GM19023 (cell line): ENCODE results near the gene PGAM1.
"Not testable (repeated sequence)": the region's sequence is repeated elsewhere in the genome, so short reads cannot be mapped to it uniquely, and the experiment has no call there.

Experiments used
- ATAC-seq: cut with Tn5 transposase; IDR thresholded peaks from one replicate; pipeline ENCODE4 v1.9.1; 2021; ENCODE audit warnings: mild to moderate bottlenecking, moderate library complexity; ENCODE audit not compliant: unreplicated experiment

The PGAM1 gene

DNA sequence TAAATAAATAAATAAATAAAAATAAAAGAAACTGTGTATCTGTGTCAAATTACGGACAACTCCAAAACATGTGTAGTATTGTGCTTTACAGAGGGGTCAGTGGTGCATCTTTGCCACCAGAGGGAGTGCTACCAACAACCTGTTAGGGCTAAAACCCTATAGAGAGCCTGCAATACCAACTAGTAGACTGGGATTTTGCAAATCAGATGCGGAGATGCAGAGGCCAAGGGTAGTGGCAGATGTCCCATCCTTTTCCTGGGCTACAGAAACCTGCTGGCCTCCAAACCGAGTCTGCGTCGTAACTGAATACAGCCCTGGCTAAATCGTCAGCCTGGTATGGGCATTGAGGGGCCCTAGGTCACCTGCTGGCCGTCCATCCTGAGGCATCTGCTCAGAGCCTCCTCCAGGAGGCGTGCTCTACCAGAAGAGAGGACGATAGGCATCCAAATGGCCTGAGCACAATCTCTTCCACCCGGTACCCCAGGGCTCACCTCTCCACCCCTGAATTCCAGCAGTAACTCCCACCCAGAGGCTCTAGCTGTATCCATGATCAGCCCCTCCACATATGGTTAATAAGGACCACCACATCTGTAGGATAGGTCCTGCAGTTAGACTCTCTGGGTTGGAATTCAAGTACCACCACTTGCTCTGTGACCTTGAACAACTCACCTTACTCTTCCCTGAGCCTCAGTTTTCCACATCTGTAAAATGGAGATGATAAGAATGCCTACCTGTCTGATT is 18.6 kb upstream of the PGAM1 start:
- peak; percentile 95 for ATAC-seq

DNA sequence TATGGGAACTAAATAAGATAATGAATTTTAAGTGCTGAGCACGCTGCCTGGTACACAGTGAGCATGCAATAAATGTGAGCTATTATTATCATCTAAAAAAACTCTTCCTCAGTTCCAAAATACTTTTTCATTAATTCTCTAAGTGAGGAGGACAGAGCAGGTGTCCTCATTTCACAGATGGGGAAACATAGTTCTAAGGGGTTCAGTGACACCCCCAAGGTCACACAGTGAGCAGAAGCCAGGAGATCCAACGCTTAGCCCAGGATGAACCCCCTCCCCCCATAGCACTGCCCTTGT is 18.1 kb upstream of the PGAM1 start:
- ATAC-seq = no peak

DNA sequence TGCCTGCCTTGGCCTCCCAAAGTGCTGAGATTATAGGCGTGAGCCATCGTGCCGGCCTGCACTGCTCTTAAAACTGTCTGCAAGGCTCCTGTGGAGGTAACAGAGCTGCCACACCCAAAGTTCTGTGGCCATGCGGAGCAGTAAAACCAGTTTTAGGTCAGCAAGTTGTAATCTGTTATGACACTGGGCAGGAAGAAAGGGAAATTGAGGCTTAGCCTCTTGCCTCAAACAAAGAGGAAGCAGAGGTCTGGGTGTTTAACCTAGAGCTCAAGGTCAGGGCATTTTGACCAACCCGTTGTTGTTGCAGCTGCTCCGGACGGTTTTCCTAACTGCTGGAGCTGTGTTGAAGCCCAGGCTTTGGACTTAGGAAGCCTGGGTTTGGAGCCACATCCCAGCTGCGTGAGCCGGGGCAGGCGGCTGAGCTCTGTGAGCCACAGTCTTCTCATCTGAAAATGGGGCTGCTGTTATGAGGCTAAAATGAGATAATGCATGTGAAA is 17.4 kb upstream of the PGAM1 start:
- no peak for ATAC-seq

DNA sequence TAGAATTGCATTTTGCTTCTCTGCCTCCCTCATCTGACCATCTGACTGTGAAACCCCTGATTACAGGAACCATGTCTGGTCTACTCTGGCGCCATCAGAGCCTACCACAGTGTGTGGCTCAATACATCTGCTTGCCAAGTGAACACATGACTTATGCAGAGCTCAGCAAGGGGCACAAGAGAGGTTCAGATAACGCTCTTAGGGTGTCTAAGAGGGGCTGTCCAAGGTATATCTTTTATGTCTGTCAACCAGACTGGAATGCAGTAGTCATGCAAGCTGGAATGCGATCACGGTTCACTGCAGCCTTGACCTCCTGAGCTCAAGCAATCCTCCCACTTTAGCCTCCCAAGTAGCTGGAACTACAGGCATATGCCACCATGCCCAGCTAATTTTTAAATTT is 14.6 kb upstream of the PGAM1 start:
- no peak for ATAC-seq

DNA sequence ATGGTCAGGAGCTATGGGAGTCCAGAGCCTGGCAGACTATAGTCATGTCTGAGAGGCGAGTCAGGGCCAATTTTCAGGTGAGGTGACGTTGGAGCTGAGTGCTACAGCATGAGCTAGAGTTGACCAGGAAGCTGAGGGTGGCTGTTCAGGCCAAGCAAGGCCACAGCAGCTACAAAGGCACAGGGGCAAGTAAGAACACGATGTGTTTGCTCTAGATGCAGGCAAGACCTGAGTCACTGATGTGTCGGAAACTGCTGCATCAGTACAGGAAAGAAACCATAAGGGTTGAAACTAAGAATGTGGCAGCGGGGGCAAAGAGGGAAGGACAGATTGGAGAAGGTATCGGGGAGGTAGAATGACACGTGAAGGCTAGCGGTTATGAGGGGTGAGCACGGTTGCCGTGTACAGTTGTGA is 13.1 kb upstream of the PGAM1 start:
- no peak for ATAC-seq

DNA sequence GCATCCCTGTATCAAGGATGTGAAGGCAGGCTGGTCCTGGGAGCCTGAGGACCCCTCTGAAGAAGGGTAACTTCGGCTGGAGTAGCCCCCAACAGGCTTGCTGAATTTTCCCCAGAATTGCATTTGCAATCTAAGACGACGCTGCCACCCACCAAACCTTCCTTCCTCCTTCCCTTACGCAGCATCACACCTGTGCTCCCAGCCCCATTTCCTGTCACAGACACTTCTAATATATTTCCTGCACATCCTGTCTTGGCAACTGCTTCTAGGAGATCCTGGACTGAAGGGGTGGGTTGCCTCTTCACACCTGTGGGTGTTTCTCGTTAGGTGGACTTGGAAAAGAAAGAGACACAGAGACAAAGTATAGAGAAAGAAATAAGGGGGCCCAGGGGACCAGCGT is 9.4 kb upstream of the PGAM1 start:
- no peak for ATAC-seq

DNA sequence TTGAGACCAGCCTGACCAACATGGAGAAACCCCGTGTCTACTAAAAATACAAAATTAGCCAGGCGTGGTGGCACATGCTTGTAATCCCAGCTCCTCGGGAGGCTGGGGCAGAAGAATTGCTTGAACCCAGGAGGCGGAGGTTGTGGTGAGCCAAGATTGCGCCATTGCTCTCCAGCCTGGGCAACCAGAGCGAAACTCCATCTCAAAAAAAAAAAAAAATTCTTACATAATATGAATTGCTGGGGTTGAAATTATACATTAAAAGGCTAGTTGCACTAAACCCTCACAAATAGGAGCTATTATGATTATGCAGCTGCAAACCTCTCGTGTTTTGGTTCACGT is 2.3 kb upstream of the PGAM1 start:
- ATAC-seq = not testable (repeated sequence)

DNA sequence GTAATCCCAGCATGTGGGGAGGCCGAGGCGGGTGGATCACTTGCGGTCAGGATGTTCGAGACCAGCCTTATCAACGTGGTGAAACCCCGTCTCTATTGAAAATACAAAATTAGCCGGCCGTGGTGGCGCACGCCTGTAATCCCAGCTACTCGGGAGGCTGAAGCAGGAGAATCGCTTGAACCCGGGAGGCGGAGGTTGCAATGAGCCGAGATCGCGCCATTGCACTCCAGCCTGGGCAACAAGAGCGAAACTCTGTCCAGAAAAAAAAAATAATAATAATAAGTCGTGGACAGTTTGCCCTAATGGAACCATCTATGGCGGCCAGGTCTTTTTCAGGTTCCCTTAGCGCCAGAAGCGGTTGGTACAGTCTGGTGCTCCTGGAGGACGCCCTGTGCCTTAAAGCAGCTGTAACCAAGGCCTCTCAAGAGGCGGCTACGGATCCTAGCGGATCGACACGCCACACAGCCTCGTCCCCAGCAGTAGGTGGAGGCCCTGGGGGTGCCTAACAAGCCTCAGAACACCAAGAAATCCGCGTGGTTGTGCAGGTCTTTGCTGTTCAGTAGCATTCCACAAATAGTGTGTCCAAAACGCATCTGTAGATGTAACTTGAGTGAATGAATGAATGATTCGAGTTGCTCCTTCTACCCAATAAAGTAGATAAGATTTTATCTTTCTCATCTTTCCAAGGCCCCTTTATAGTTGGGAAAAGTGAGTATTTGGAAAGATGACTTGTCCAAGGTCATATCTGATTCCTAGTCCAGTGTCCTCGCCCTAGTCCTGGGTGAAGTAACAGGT is 982 bp downstream of the PGAM1 start:
- ATAC-seq = no peak

DNA sequence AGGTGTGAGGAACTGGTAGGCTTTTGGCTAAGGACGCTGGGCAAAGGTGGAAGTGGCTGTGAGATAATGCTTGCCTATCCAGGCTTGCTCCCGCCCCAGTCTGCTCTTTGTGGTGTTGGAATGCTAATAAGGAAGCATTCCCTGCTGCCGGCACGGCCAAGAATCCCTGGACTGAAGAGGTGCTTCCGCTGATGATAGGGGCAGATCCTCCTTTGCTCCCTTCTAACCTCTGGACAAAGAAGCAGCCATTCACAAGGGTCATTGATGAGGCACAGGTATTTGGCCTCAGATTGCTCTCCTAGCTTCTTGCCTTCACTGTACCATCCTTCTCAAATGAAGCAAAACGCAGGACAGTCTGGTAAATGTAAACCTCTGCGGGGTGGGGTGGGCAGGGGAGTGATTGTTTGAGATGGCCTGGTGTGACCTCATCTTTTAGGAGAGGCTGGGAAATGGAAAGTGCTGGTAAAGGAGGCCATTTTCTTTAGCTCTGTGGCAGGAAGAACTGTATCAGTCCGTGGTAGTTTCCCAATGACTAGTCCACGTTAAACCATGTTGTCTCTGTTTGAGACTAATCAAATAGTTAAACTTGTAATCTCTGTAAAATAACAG is 1.7 kb downstream of the PGAM1 start:
- ATAC-seq = no peak

DNA sequence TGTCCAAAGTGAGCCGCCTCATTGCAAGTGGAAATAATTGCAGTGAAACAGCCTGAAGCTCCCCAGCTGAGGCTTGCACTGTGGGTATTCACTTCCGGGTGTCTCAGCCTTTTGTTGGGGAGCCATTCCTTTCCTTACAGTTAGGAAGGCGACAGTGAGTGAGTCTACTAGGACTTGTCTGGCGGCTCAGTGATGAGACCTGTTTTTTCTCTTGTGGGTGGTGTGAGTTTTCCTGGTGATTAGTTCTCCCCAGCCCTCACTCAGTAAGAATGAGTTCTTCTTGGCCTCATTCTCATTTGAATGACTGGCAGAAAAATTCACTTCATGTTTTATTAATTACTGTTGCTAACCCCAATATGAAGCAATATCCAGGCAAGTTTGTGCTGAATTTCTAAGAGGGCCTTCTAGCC is 2.6 kb downstream of the PGAM1 start:
- ATAC-seq = no peak

DNA sequence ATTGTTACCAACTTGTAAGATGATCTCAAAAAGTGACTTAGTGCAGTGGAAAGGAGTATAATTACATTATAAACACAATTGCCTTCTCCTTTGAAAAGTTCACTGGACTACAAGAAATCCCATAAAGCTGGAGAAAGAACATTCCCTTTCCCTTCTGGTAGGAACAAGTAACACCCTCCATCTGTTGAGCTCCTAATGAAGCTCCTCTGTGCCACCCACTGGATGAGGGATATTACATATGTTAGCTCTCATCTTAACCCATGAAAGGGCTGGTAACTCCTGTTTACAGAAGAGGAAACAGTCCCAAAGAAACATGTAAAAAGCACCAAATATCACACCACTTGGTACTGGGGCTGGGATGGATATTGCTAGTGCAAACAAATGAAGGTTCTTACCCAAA is 8.1 kb downstream of the PGAM1 start:
- ATAC-seq = no peak

DNA sequence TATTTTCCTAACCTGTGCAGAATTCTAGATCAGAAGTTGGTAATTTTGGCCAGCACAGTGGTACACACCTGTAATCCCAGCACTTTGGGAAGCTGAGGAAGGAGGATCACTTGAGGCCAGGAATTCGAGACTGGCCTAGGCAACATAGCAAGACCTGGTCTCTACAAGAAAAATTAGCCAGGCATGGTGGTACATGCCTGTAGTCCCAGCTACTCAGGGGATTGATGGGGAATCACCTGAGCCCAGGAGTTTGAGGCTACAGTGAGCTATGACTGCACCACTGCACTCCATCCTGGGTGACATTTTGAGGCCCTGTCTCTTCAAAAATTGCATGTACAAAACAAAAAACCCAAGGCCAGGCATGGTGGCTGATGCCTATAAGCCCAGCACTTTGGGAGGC is 8.6 kb downstream of the PGAM1 start:
- no peak for ATAC-seq

DNA sequence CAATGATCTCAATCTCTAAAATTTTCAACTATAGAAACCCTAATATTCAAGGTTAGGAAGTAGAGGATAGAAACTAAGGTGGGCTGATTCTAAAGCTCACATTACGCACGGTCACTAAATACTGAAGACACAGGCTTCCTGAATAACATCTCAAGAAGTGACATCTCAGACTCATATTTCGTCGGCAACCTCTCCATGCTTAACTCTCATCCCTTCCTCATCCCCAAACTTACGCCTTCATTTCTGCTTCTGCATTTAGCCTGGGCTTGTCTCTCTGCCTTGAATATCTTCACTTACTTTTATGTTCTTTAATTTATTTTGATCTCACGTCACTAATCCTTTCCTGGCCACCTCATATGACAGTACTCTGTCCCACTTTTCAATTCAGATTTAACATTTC is 9.2 kb downstream of the PGAM1 start:
- no peak for ATAC-seq

DNA sequence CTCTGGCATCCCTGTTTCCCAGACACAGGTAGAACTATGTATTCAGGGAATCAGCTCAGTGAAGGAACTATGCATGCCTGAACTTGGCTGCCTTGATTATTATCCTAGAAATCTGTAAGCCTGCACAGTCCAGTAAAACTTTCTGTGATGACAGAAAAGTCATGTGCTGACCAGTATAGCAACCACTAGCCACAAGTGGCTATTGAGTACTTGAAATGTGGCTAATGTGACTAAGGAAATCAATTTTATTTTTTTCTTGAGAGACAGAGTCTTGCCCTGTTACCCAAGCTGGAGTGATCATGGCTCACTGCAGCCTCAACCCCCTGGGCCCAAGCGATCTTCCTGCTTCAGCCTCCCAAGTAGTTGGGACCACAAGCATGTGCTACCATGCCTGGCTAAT is 16.3 kb downstream of the PGAM1 start:
- ATAC-seq = no peak

DNA sequence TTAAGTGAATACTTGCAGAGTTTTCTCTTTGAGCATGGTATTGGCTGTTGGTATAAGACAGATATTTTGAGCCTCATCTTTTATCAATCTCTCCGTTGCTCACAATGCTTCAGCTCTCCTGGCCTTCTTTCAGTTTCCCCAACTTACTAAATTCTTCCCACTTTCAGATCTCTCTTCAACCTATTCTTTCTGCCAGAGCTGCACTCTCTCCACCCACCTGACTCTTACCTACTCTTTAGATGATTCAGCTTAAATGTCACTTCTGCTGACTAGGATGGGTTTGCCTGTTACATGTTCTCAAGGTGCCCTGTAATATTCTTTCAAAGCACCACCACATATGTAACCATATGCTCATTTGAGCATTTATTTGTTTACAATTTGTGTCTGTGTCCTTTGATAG is 18.2 kb downstream of the PGAM1 start:
- no peak for ATAC-seq

DNA sequence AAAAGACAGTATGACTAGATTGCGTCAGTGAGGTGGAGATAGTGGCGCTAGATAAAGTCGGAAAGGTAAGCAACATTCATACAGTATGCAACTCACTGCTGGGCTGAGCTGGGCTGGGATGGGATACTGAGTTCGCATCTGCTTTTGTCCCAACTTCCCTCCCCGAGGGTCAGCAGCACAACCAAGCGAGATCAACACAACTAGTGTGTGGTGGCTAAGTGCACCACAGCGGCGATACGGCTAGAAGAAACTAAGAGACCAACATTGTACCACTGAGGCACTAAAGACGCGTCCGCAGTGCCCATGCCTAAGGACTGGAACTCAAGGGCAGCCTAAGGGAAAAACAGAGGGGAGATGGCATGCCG is 19.3 kb downstream of the PGAM1 start:
- ATAC-seq = no peak

DNA sequence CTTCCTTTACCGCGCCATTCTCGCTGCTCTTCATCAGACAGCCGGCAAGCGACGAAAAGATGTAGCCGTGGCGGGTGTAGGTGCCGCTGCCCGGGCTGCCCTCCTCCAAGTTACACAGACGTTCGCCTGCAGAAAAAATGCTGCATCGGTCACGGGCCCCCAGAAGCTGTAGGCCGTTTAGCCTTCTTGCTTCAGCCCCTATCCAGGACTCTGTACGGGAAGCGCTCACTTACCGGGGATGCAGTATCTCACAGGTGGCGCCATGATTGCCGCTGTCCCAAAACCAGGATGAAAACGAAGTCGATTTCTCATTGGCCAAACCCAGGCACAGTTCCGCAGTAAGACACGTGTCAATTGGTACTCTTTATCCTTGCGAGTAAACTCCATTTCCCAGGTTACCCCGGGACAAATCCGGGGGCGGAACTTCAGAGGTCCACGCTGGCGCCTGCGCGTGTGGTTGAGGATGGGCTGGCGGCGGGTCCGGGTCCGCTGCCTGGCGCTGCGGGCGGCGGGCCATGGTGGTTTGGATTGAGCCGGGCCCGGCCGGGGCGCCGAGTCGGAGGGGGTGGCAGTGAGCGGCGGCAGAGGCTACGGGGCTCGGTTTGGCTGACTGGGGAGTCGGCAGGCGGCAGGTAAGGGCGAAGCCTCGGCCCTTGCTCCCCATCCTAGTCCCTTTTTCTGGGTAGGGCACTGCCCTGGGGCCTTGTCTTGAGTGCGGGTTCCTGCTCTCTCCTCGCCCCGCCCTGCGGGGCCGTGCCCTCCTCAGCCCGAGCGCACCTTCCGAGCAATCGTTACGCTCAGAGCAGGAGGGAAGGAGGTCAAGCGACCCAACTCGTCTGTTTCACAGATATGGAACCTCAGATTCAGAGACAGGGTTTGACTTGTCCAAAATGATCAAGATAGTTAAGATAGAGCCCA is 20.0 kb downstream of the PGAM1 start, which contains the start of the genes EXOSC1 and ZDHHC16:
Gene EXOSC1, minus strand, starts transcription at position 285 of the 918 bp plus-strand sequence. Its CDS starts 21 bp downstream, at position 264.
Gene ZDHHC16, plus strand, starts transcription at position 454 of the 918 bp plus-strand sequence. CDS start 5,501 bp downstream, outside the sequence.
- ATAC-seq = peak; percentile 92

DNA sequence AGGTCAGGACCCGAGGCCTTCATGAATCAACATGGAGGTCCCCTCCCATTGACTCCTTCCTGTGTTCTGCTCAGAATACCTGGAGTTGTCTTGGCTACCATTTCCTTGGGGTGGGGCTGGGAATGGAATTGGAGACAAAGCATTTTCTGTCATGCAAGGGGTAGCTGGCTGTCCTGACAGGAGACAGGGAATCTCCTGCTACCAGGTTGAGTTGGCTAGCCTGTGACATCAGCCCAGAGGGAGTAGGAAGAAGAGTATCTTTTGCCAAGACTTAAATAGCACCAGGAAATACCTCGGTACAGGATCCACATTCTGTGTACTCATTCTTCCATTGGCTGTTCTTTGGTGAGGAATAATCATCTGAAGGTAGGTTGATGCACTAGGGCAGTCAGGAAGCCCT is 24.8 kb downstream of the PGAM1 start:
- no peak for ATAC-seq

DNA sequence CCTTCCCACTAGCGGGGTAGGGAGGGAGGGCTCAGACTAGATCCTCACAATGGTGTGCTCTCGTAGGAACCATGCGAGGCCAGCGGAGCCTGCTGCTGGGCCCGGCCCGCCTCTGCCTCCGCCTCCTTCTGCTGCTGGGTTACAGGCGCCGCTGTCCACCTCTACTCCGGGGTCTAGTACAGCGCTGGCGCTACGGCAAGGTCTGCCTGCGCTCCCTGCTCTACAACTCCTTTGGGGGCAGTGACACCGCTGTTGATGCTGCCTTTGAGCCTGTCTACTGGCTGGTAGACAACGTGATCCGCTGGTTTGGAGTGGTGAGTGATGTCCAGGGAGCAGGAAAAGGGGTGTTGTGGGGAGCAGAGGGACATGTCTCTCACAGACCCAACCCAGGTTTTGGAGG is 25.6 kb downstream of the PGAM1 start:
- ATAC-seq = no peak

DNA sequence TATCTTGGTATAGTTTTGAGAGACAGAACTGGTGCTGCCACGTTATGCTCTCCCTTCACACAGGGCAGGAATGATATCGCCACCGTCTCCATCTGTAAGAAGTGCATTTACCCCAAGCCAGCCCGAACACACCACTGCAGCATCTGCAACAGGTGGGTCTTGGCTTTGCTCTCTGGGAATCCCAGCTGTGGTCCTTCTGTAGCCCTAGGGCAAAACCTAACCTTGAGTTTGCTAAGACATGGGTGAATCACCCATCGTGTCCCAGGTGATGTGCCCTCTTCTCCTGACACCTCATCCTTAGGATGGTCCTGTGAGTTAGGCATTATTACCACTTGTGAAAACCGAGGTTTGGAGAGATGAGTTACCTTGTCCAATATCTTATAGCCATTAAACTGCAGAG is 26.4 kb downstream of the PGAM1 start:
- ATAC-seq = no peak
